ENCODE measurements around the gene GGTLC1.
"Not testable (repeated sequence)": the region's sequence is repeated elsewhere in the genome, so short reads cannot be mapped to it uniquely, and the experiment has no call there.

The GGTLC1 gene

DNA sequence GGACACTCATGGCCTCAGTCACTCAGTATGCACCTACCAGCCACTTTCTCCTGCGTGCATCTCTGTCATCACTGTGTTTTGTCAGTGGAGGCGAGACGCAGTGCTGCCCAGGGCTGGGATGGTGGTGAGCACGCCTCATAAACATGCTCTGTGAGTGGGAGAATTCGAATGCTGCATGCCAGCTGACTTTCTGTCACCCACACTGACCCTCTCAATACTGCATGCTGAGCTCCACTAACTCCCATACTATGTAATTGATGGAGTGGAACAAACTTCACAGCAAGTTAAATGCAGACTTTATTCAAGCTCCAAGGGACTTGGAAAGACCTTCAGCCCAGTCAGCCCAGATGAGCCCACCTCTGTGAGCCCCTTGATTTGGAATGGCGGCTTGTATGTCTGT, 22.7 kb upstream of the GGTLC1 start:
- H3K9ac ChIP-seq (ENCODE audit: low read depth, low read length), result no peak overlapping the region
- H3K36me3 ChIP-seq (ENCODE audit: control insufficient read depth, insufficient read depth, low read length), result no peaks in the 10 kb centered on the region
- H3K4me1 ChIP-seq (ENCODE audit: control insufficient read depth, insufficient read depth, low read length), result no peaks in the 10 kb centered on the region
- no peaks in the 10 kb centered on the region for H3K9me3 ChIP-seq (ENCODE audit: control insufficient read depth, insufficient read depth, low read length)
- no peak overlapping the region for H3K27ac ChIP-seq (ENCODE audit: low read depth, low read length)
- no peak overlapping the region for H3K4me3 ChIP-seq (ENCODE audit: low read depth, low read length)
- no peaks in the 10 kb centered on the region for H3K27me3 ChIP-seq (ENCODE audit: control insufficient read depth, insufficient read depth, low read length)

DNA sequence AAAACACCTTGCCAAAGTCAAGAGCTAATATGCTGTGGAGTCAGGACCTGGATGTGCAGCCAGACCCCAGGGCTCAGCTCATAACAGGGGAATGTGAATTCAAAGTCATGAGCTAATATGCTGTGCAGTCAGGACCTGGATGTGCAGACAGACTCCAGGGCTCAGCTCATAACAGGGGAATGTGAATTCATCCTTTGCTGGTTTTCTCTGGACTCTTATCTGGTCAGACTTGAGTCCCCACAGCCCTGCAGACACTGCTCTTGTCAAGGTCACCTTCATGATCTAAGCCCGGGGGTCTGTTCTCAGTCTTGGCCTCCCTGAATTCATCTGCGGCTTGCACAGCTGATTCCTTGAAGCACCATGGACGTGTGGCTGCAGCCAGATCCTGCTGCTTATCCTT, 19.2 kb upstream of the GGTLC1 start:
- Histone ChIP-seq H3K27ac (ENCODE audit: low read depth, low read length) (no peak overlapping the region), H3K9me3 (ENCODE audit: control insufficient read depth, insufficient read depth, low read length) (no peaks in the 10 kb centered on the region), H3K27me3 (ENCODE audit: control insufficient read depth, insufficient read depth, low read length) (no peaks in the 10 kb centered on the region), H3K4me3 (ENCODE audit: low read depth, low read length) (no peak overlapping the region), H3K4me1 (ENCODE audit: control insufficient read depth, insufficient read depth, low read length) (0 out of 2 replicates have a peak, but pooled peaks cover 2% of the 10 kb centered on the region), H3K9ac (ENCODE audit: low read depth, low read length) (no peak overlapping the region), H3K36me3 (ENCODE audit: control insufficient read depth, insufficient read depth, low read length) (no peaks in the 10 kb centered on the region)

DNA sequence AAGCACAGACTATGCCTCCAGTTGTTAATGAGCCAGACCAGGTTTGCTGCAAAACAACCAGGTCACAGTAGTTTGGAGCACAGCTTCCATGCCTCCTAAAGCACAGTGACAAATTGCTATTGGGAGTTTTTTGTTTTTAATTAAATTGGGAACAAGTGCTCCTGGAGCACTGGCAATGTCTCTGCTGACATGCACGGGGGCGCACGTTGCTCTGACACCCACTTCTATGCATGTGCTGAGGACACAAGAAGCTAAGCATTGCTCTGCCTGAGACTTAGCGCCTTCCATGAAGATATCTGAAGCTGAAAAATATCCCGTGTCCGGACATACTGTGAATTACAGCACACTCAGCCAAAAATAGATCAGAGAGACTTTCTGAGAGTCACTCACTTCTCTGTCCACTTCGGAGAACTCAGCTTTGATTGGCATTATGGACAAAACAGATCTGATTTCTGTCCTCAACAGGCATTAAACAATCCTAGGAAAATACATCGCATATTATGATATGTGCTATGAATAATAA, 18.6 kb upstream of the GGTLC1 start:
- no peaks in the 10 kb centered on the region for H3K9me3 ChIP-seq (ENCODE audit: control insufficient read depth, insufficient read depth, low read length)
- H3K27ac ChIP-seq (ENCODE audit: low read depth, low read length), result no peak overlapping the region
- no peaks in the 10 kb centered on the region for H3K36me3 ChIP-seq (ENCODE audit: control insufficient read depth, insufficient read depth, low read length)
- no peak overlapping the region for H3K4me3 ChIP-seq (ENCODE audit: low read depth, low read length)
- no peaks in the 10 kb centered on the region for H3K27me3 ChIP-seq (ENCODE audit: control insufficient read depth, insufficient read depth, low read length)
- H3K9ac ChIP-seq (ENCODE audit: low read depth, low read length), result no peak overlapping the region
- 0 out of 2 replicates have a peak, but pooled peaks cover 2% of the 10 kb centered on the region for H3K4me1 ChIP-seq (ENCODE audit: control insufficient read depth, insufficient read depth, low read length)

DNA sequence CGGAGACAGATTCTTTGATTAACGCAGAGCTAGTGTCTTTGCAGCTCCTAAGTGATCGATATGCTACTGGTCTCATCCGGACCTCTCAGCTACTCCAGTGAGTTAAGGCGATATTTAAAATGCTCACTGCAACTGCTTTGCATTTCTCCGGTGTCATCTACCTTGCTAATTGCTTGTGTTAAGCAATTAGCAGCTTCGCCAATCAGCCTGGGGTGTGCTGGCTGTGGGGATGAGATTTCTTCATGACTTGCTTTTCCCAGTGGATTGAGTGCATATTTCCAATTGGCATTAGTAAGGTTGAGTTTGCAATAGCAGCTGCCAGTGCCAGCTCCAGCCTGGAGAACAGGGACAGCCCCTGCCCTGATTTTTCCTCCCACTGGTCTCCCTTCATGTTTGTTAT, 18.0 kb upstream of the GGTLC1 start:
- Histone ChIP-seq H3K27me3 (ENCODE audit: control insufficient read depth, insufficient read depth, low read length) (no peaks in the 10 kb centered on the region), H3K4me3 (ENCODE audit: low read depth, low read length) (no peak overlapping the region), H3K27ac (ENCODE audit: low read depth, low read length) (no peak overlapping the region), H3K9ac (ENCODE audit: low read depth, low read length) (no peak overlapping the region), H3K9me3 (ENCODE audit: control insufficient read depth, insufficient read depth, low read length) (no peaks in the 10 kb centered on the region), H3K4me1 (ENCODE audit: control insufficient read depth, insufficient read depth, low read length) (0 out of 2 replicates have a peak, but pooled peaks cover 2% of the 10 kb centered on the region), H3K36me3 (ENCODE audit: control insufficient read depth, insufficient read depth, low read length) (no peaks in the 10 kb centered on the region)

DNA sequence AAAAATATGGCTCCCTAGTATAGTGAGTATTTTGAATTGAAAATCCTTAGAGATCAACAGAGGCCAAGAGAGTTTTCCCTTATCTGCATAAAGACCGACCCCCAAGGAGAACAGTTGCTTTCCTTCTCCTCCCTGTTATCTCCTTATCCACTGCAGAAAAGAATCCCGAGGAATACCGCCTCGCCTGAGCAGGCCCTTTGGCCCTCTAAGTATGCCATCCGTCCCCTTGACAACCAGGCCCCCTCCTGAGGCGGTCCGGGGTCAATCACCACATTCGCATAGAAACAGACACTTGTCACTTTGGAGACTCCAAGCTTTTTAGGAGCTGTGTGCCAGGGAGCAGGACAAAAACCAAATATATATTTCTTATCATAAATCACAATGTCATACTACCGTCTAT, 15.9 kb upstream of the GGTLC1 start:
- Histone ChIP-seq H3K36me3 (ENCODE audit: control insufficient read depth, insufficient read depth, low read length) (no peaks in the 10 kb centered on the region), H3K9me3 (ENCODE audit: control insufficient read depth, insufficient read depth, low read length) (no peaks in the 10 kb centered on the region), H3K9ac (ENCODE audit: low read depth, low read length) (no peak overlapping the region), H3K27me3 (ENCODE audit: control insufficient read depth, insufficient read depth, low read length) (no peaks in the 10 kb centered on the region), H3K27ac (ENCODE audit: low read depth, low read length) (peak overlapping the region; percentile 40), H3K4me1 (ENCODE audit: control insufficient read depth, insufficient read depth, low read length) (0 out of 2 replicates have a peak, but pooled peaks cover 2% of the 10 kb centered on the region), H3K4me3 (ENCODE audit: low read depth, low read length) (no peak overlapping the region)

DNA sequence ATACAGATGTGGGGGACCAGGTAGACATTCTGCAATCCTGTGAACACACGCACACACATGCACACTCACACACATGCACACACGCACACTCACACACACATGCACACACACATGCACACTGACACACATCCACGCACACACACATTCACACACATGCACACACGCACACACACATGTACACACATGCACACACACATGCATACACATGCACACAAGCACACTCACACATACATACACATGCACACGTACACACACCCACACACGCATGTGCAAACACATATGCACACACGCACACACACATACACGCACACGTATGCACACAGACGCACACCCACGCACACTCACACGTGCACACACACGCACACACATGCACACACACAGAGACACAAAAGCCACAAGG, 14.3 kb upstream of the GGTLC1 start:
- Histone ChIP-seq H3K27me3 (ENCODE audit: control insufficient read depth, insufficient read depth, low read length) (no peaks in the 10 kb centered on the region), H3K9ac (ENCODE audit: low read depth, low read length) (no peak overlapping the region), H3K27ac (ENCODE audit: low read depth, low read length) (no peak overlapping the region), H3K9me3 (ENCODE audit: control insufficient read depth, insufficient read depth, low read length) (no peaks in the 10 kb centered on the region), H3K4me3 (ENCODE audit: low read depth, low read length) (no peak overlapping the region), H3K36me3 (ENCODE audit: control insufficient read depth, insufficient read depth, low read length) (no peaks in the 10 kb centered on the region), H3K4me1 (ENCODE audit: control insufficient read depth, insufficient read depth, low read length) (0 out of 2 replicates have a peak, but pooled peaks cover 2% of the 10 kb centered on the region)

DNA sequence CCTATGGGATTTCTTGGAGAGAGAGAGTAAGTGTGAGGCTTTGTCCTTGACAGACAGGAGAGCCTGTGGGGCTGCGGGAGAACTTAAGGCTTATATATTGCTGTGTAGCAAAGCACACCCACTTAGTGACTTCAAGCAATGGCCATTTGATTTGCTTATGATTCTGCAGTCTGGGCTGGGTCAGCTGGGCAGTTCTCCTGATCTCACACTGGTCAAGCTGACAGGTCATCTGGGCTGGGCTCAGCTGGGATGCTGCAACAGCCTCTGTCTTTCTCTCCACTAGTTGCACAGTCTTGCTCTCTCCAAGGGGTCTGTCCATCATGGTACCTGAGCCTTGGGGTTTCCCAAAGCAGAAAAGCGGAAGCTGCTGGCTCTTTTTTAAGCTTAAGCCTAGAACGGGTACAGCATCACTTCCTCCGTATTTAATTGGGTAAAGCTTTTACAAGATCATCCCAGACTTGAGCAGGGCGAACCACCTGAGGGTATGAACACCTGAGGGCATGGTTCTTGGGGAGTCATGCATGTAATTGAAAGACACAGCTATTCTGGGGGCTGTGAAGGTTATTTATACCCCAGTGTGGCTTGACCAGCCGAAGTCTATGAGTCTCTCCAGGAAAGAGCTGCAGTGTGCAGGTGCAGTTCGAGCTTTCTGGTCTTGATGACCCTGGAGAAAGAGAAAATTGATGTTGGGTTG, 13.3 kb upstream of the GGTLC1 start:
- no peak overlapping the region for H3K9ac ChIP-seq (ENCODE audit: low read depth, low read length)
- H3K4me3 ChIP-seq (ENCODE audit: low read depth, low read length), result no peak overlapping the region
- no peaks in the 10 kb centered on the region for H3K9me3 ChIP-seq (ENCODE audit: control insufficient read depth, insufficient read depth, low read length)
- no peaks in the 10 kb centered on the region for H3K36me3 ChIP-seq (ENCODE audit: control insufficient read depth, insufficient read depth, low read length)
- H3K27me3 ChIP-seq (ENCODE audit: control insufficient read depth, insufficient read depth, low read length), result no peaks in the 10 kb centered on the region
- H3K4me1 ChIP-seq (ENCODE audit: control insufficient read depth, insufficient read depth, low read length), result 0 out of 2 replicates have a peak, but pooled peaks cover 2% of the 10 kb centered on the region
- no peak overlapping the region for H3K27ac ChIP-seq (ENCODE audit: low read depth, low read length)

DNA sequence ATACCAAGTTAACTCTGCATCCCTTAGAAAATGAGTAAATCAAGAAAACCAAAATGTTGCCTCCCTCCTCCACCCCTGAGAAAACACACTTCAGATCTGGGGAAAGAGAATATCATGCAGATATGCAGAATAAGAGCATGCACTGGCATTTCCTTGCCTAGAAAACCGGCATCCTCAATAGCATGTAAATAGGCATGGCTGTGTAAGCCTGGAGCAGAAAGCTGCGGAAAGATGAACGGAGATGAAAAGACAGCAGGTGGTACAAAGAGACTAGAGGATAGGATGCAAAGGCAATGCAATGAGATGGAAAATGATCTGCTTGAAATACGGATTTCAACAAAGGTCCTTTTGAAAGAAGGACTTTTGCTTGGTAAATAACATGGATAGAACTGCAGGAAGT, 10.3 kb upstream of the GGTLC1 start:
- H3K9me3 ChIP-seq (ENCODE audit: control insufficient read depth, insufficient read depth, low read length), result no peaks in the 10 kb centered on the region
- H3K9ac ChIP-seq (ENCODE audit: low read depth, low read length), result no peak overlapping the region
- H3K27me3 ChIP-seq (ENCODE audit: control insufficient read depth, insufficient read depth, low read length), result no peaks in the 10 kb centered on the region
- H3K4me3 ChIP-seq (ENCODE audit: low read depth, low read length), result no peak overlapping the region
- no peaks in the 10 kb centered on the region for H3K36me3 ChIP-seq (ENCODE audit: control insufficient read depth, insufficient read depth, low read length)
- no peaks in the 10 kb centered on the region for H3K4me1 ChIP-seq (ENCODE audit: control insufficient read depth, insufficient read depth, low read length)
- H3K27ac ChIP-seq (ENCODE audit: low read depth, low read length), result no peak overlapping the region

DNA sequence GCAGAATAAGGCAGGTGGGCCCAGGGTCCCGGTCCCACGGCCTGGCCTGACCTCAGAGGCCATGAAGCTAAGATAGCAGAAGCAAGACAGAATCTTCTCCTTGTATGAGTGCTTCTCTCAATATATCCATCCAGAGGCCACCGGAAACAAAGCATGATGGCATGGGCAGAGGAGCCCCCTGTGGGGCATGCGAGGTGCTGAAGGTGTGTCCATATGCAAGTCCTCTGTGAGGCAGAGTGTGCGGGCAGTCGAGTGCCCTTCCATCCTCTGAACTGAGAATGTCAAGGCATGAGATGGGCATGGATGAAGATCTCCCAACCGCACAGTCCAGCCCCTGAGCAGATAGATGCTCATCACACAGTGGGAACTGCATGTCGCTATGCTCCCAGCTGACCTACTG, 9.8 kb upstream of the GGTLC1 start:
- Histone ChIP-seq H3K4me1 (ENCODE audit: control insufficient read depth, insufficient read depth, low read length) (no peaks in the 10 kb centered on the region), H3K27me3 (ENCODE audit: control insufficient read depth, insufficient read depth, low read length) (no peaks in the 10 kb centered on the region), H3K27ac (ENCODE audit: low read depth, low read length) (no peak overlapping the region), H3K9ac (ENCODE audit: low read depth, low read length) (no peak overlapping the region), H3K4me3 (ENCODE audit: low read depth, low read length) (no peak overlapping the region), H3K36me3 (ENCODE audit: control insufficient read depth, insufficient read depth, low read length) (no peaks in the 10 kb centered on the region), H3K9me3 (ENCODE audit: control insufficient read depth, insufficient read depth, low read length) (no peaks in the 10 kb centered on the region)

DNA sequence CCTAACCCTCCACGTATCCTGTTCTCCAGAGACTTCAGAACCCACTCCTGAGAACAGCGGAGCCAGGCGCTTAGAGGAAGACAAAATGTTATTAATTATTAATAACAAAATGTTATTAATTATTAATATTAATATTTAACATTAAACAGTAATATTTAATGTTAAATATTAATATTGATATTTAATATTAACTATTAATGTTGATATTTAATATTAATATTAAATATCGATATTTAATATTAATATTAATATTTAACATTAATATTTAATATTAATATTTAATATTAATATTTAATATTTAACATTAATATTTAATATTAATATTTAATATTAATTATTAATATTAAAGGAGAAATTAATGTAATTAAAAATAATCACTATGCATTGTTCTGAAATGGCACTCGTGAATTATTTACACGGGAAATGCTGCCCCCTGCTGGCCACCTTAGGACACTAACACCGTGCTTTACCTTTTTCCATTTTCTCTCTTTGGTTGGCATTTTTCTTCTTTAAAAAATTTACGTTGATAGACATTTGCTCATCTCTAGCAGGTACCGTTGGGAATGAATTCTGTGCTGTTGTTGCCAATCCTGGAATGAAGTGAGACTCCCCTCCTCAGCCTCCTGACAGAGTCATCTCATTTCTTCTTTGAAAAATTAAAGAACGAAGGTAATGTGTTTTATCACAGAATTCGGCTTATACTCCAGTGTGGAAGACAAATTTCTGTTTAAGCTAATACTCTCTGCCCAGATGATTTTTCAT, 7.5 kb upstream of the GGTLC1 start:
- no peak overlapping the region for H3K9ac ChIP-seq (ENCODE audit: low read depth, low read length)
- H3K9me3 ChIP-seq (ENCODE audit: control insufficient read depth, insufficient read depth, low read length), result no peaks in the 10 kb centered on the region
- H3K36me3 ChIP-seq (ENCODE audit: control insufficient read depth, insufficient read depth, low read length), result no peaks in the 10 kb centered on the region
- H3K27ac ChIP-seq (ENCODE audit: low read depth, low read length), result no peak overlapping the region
- H3K4me1 ChIP-seq (ENCODE audit: control insufficient read depth, insufficient read depth, low read length), result no peaks in the 10 kb centered on the region
- H3K4me3 ChIP-seq (ENCODE audit: low read depth, low read length), result no peak overlapping the region
- H3K27me3 ChIP-seq (ENCODE audit: control insufficient read depth, insufficient read depth, low read length), result no peaks in the 10 kb centered on the region

DNA sequence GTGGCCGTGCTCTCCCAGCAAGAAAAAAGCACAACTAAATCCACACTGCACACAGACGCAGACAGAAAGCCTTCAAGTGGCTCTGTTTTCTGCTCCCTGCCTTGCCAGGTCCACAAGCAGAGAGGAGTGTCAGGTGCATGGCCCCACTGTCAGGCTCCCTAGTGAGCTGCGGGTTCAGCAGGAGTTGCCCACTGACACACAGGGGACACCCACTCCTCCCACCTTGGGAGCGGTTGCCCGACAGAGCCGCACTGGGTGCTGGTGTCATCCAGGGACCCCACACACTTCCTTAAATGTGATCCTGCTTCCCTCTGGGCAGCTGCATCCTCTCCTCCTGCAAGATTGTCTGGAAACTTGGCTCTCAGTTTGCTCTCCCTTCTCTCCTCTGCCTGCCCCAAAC, 6.7 kb upstream of the GGTLC1 start:
- H3K27me3 ChIP-seq (ENCODE audit: control insufficient read depth, insufficient read depth, low read length); H3K9me3 ChIP-seq (ENCODE audit: control insufficient read depth, insufficient read depth, low read length); H3K4me3 ChIP-seq (ENCODE audit: low read depth, low read length): not testable (repeated sequence)

More for the DNA sequence above, 6.7 kb upstream of the GGTLC1 start:
- H3K9ac ChIP-seq (ENCODE audit: low read depth, low read length); H3K4me1 ChIP-seq (ENCODE audit: control insufficient read depth, insufficient read depth, low read length); H3K36me3 ChIP-seq (ENCODE audit: control insufficient read depth, insufficient read depth, low read length); H3K27ac ChIP-seq (ENCODE audit: low read depth, low read length): not testable (repeated sequence)
